IMR-90 (cell line): ENCODE data around the gene LRP6. TPM values are rescaled to one million over a fixed set of nuclear protein-coding genes. Genes with fewer than 3 reads are reported as not detected.

Source experiments
- ATAC-seq: fragments of 200-7000 bp; cut with Tn5 transposase; 2 replicates; pipeline ENCODE4 v1.9.1; 2020; ENCODE audit warnings: low read depth, mild to moderate bottlenecking, moderate library complexity
- BruUV-seq: library from RNA; stranded (reverse); fragments of 400-500 nt; replicated peaks from 2 replicates; lab custom pipeline; 2021; lab: Mats Ljungman, UMichigan
- CTCF ChIA-PET: fragments of 300-600 bp; formaldehyde crosslinking; extraction: SDS; loops from one replicate; lab custom pipeline; 2021; ENCODE audit warnings: antibody characterized with exemption; lab: Yijun Ruan, JAX
- POLR2A ChIA-PET: fragments of 300-600 bp; sonication (Branson Sonifier 250); formaldehyde crosslinking; loops from one replicate; lab custom pipeline; 2022; ENCODE audit warnings: antibody characterized with exemption; ENCODE audit not compliant: unreplicated experiment; lab: Charles Lee
- DNase-seq: peaks from one replicate; pipeline ENCODE4 v3.0.0; 2013
- H2AFZ ChIP-seq: replicated peaks from 2 replicates; pipeline ENCODE3; 2013; ENCODE audit warnings: low read length, mild to moderate bottlenecking; ENCODE audit not compliant: poor library complexity
- H2AK5ac ChIP-seq: 2 replicates; pipeline ENCODE4 v1.6.1; 2013; ENCODE audit warnings: low read depth, low read length, inconsistent platforms
- H2AK9ac ChIP-seq: replicated peaks from 2 replicates; pipeline ENCODE3; 2013; ENCODE audit warnings: mild to moderate bottlenecking, low read depth, low read length, moderate library complexity; ENCODE audit not compliant: poor library complexity
- H2BK120ac ChIP-seq: 2 replicates; pipeline ENCODE4 v1.6.1; 2013; ENCODE audit warnings: low read depth, low read length, inconsistent platforms
- H2BK15ac ChIP-seq: 3 replicates; pipeline ENCODE4 v1.6.1; 2013; ENCODE audit warnings: low read depth, low read length, inconsistent platforms
- H2BK20ac ChIP-seq: 2 replicates; pipeline ENCODE4 v1.6.1; 2013; ENCODE audit warnings: low read depth, mild to moderate bottlenecking, inconsistent platforms, low read length, moderate library complexity
- H2BK5ac ChIP-seq: 2 replicates; pipeline ENCODE4 v1.6.1; 2013; ENCODE audit warnings: mild to moderate bottlenecking, low read depth, low read length, inconsistent platforms; ENCODE audit not compliant: poor library complexity, severe bottlenecking
- H3K14ac ChIP-seq: replicated peaks from 2 replicates; pipeline ENCODE4 v1.6.1; 2013; ENCODE audit warnings: low read depth, low read length, inconsistent platforms
- H3K18ac ChIP-seq: 2 replicates; pipeline ENCODE4 v1.6.1; 2013; ENCODE audit warnings: low read depth, low read length, control low read depth
- H3K23ac ChIP-seq: 2 replicates; pipeline ENCODE4 v1.6.1; 2013; ENCODE audit warnings: low read depth, low read length, inconsistent platforms
- H3K27ac ChIP-seq: 2 replicates; pipeline ENCODE4 v1.5.1; 2013; ENCODE audit warnings: mild to moderate bottlenecking, control low read depth, low read length; ENCODE audit not compliant: insufficient read depth
- H3K27me3 ChIP-seq: 2 replicates; pipeline ENCODE4 v1.6.1; 2013; ENCODE audit warnings: low read length; ENCODE audit not compliant: control insufficient read depth, insufficient read depth
- H3K36me3 ChIP-seq: 2 replicates; pipeline ENCODE4 v1.6.1; 2013; ENCODE audit warnings: low read length, mixed read lengths; ENCODE audit not compliant: control insufficient read depth, insufficient read depth
- H3K4ac ChIP-seq: 2 replicates; pipeline ENCODE4 v1.6.1; 2013; ENCODE audit warnings: low read depth, low read length, inconsistent platforms
- H3K4me1 ChIP-seq: 2 replicates; pipeline ENCODE4 v1.6.1; 2013; ENCODE audit warnings: low read length, mixed read lengths; ENCODE audit not compliant: control insufficient read depth, insufficient read depth
- H3K4me2 ChIP-seq: 2 replicates; pipeline ENCODE4 v1.6.1; 2013; ENCODE audit warnings: low read depth, mild to moderate bottlenecking, control low read depth, low read length, moderate library complexity
- H3K4me3 ChIP-seq: 2 replicates; pipeline ENCODE4 v1.5.1; 2013; ENCODE audit warnings: low read depth, mild to moderate bottlenecking, control low read depth, low read length, moderate library complexity; ENCODE audit not compliant: insufficient read depth
- H3K56ac ChIP-seq: 2 replicates; pipeline ENCODE4 v1.6.1; 2013; ENCODE audit warnings: low read length, inconsistent platforms; ENCODE audit not compliant: insufficient read depth; ENCODE audit errors: extremely low read depth
- H3K79me1 ChIP-seq, 2 experiments: 2 replicates each; pipeline ENCODE4 v1.6.1; 2013; ENCODE audit warnings: low read length in 2 of 2, inconsistent platforms in 1 of 2, low read depth in 1 of 2
- H3K9ac ChIP-seq: 2 replicates; pipeline ENCODE4 v1.6.1; 2013; ENCODE audit warnings: low read depth, low read length, control low read depth
- H3K9me1 ChIP-seq: 2 replicates; pipeline ENCODE4 v1.6.1; 2013; ENCODE audit warnings: low read length, inconsistent platforms; ENCODE audit not compliant: insufficient read depth
- H3K9me3 ChIP-seq: 2 replicates; pipeline ENCODE4 v1.6.1; 2013; ENCODE audit warnings: low read length; ENCODE audit not compliant: control insufficient read depth, insufficient read depth
- H4K20me1 ChIP-seq: 2 replicates; pipeline ENCODE4 v1.6.1; 2013; ENCODE audit warnings: low read length, inconsistent platforms; ENCODE audit not compliant: insufficient read depth
- H4K5ac ChIP-seq: 2 replicates; pipeline ENCODE4 v1.6.1; 2013; ENCODE audit warnings: mild to moderate bottlenecking, low read depth, low read length, control low read depth
- H4K8ac ChIP-seq, 2 experiments: 2 replicates each; pipeline ENCODE4 v1.6.1; 2013; ENCODE audit warnings: low read depth in 2 of 2, low read length in 2 of 2, control low read depth in 1 of 2, inconsistent platforms in 1 of 2
- H4K91ac ChIP-seq: 2 replicates; pipeline ENCODE4 v1.6.1; 2013; ENCODE audit warnings: low read depth, low read length, inconsistent platforms; ENCODE audit not compliant: insufficient read depth
- BHLHE40 ChIP-seq: fragments of 150-350 bp; IDR thresholded peaks from 2 replicates; pipeline ENCODE4 v1.6.1; 2016; ENCODE audit warnings: mild to moderate bottlenecking, low read depth, low read length
- CHD1 ChIP-seq: IDR thresholded peaks from 2 replicates; pipeline ENCODE4 v1.6.1; 2012; ENCODE audit warnings: low read depth, low read length, improper control_type of control experiment
- CTCF ChIP-seq: conservative IDR thresholded peaks from 2 replicates; pipeline ENCODE4 v1.5.1; 2012; ENCODE audit warnings: mild to moderate bottlenecking, low read depth, low read length, improper control_type of control experiment
- ELK1 ChIP-seq: fragments of 150-350 bp; IDR thresholded peaks from 2 replicates; pipeline ENCODE4 v1.6.1; 2016; ENCODE audit warnings: low read depth, mild to moderate bottlenecking, low read length, moderate library complexity, borderline replicate concordance
- FOS ChIP-seq: fragments of 150-350 bp; IDR thresholded peaks from 2 replicates; pipeline ENCODE4 v1.6.1; 2016; ENCODE audit warnings: low read depth, low read length
- MAFK ChIP-seq: IDR thresholded peaks from 2 replicates; pipeline ENCODE4 v1.6.1; 2012; ENCODE audit warnings: low read depth, low read length, improper control_type of control experiment
- MAZ ChIP-seq: IDR thresholded peaks from 2 replicates; pipeline ENCODE4 v1.6.1; 2012; ENCODE audit warnings: low read depth, mild to moderate bottlenecking, low read length, improper control_type of control experiment, moderate library complexity, borderline replicate concordance
- MXI1 ChIP-seq: IDR thresholded peaks from 2 replicates; pipeline ENCODE4 v1.6.1; 2012; ENCODE audit warnings: low read depth, mild to moderate bottlenecking, low read length, moderate library complexity, borderline replicate concordance
- RCOR1 ChIP-seq: IDR thresholded peaks from 2 replicates; pipeline ENCODE4 v1.6.1; 2012; ENCODE audit warnings: mild to moderate bottlenecking, low read length, improper control_type of control experiment; ENCODE audit not compliant: insufficient replicate concordance
- RFX5 ChIP-seq: IDR thresholded peaks from 2 replicates; pipeline ENCODE4 v1.8.0; 2012; ENCODE audit warnings: low read depth, mild to moderate bottlenecking, low read length, moderate library complexity
- SMC3 ChIP-seq: fragments of 150-350 bp; IDR thresholded peaks from 2 replicates; pipeline ENCODE4 v1.6.1; 2016; ENCODE audit warnings: low read depth, mild to moderate bottlenecking, antibody characterized with exemption, low read length, moderate library complexity
- WGBS, 2 experiments: methylation state at CpG; one replicate each; pipeline versions ENCODE4 v1.1.5 to v1.1.7; 2013; ENCODE audit warnings: missing lambda C conversion rate in 2 of 2; ENCODE audit not compliant: insufficient read length in 1 of 2; ENCODE audit errors: extremely low coverage in 2 of 2; 5-methylcytosine and 5-hydroxymethylcytosine counted together
- dilution Hi-C: fragments of 300-500 bp; cut with HindIII; formaldehyde crosslinking; loops from one replicate; pipeline ENCODE4 v1.14.3; 2018; ENCODE audit warnings: low sequenced_read_pairs; ENCODE audit not compliant: unreplicated experiment
- in situ Hi-C: fragments of 300-500 bp; cut with MboI; formaldehyde crosslinking; loops from 3 replicates; pipeline ENCODE4 v1.14.3; 2019; ENCODE audit warnings: low sequenced_read_pairs, inconsistent platforms, mixed read lengths
- intact Hi-C: fragments of 100-400 bp; cut with micrococcal nuclease; formaldehyde crosslinking; loops from 2 replicates; pipeline ENCODE4 v1.10.0; 2022
- polyA plus RNA-seq, 3 experiments: library from polyadenylated mRNA; depleted of rRNA; stranded (reverse); fragments of >200 nt; gene quantifications; 2 replicates each; pipeline ENCODE4 v1.2.3, GENCODE V29; 2012; ENCODE audit warnings: low replicate concordance in 1 of 3
- total RNA-seq: library from RNA; depleted of rRNA; stranded (reverse); fragments of >200 nt; gene quantifications from 2 replicates; pipeline ENCODE4 v1.2.3, GENCODE V29; 2012
- TF ChIP-seq, protein P1 (sequence below): fragments of 150-350 bp; IDR thresholded peaks from 2 replicates; pipeline ENCODE4 v1.6.1; 2017; ENCODE audit warnings: mild to moderate bottlenecking, antibody characterized with exemption, low read length, low read depth

LRP6 gene
- total and polyA plus RNA-seq, 2 of the 4 experiments (the other 2 are of a cell fraction): 14.2 to 32.1 TPM

GRCh38 chr12:12088761-12089160 is 178.1 kb downstream of the LRP6 start:
- Histone ChIP-seq H4K20me1 (peaks cover 4% of the 10 kb centered on the region), H2AK9ac (no peak overlapping the region), H3K18ac (no peak overlapping the region), H4K8ac (no peak overlapping the region), H3K14ac (no peak overlapping the region), H3K23ac (no peak overlapping the region), H2AFZ (no peak overlapping the region), H2AK5ac (no peak overlapping the region), H3K4ac (no peak overlapping the region; the same call in 1 of the 2 replicates), H3K4me1 (peaks cover 8% of the 10 kb centered on the region), H3K9ac (no peak overlapping the region), H2BK120ac (no peak overlapping the region), H3K79me1 (no peaks in the 10 kb centered on the region), H3K9me3 (peaks cover 6% of the 10 kb centered on the region; the same call in 1 of the 2 replicates), H2BK5ac (no peak overlapping the region), H4K91ac (no peak overlapping the region), H4K5ac (no peak overlapping the region), H3K56ac (no peak overlapping the region), H3K27ac (no peak overlapping the region), H3K9me1 (peaks cover 14% of the 10 kb centered on the region), H2BK15ac (no peak overlapping the region), H3K4me2 (no peak overlapping the region), H2BK20ac (peak overlapping the region; percentile 22), H3K36me3 (no peaks in the 10 kb centered on the region), H3K4me3 (no peak overlapping the region), H3K27me3 (no peaks in the 10 kb centered on the region)
- CTCF ChIA-PET: interaction anchor here (0.6 kb wide), 1 partner anchor 31 kb away, joined by 4 read pairs; no protein-coding TSS in a partner anchor
- dilution Hi-C loops: no loop called here
- TF ChIP-seq SMC3: no peak
- no peak for TF ChIP-seq CTCF
- no peak for TF ChIP-seq MXI1
- TF ChIP-seq MAZ: no peak
- TF ChIP-seq CHD1: no peak
- no peak for TF ChIP-seq RFX5
- TF ChIP-seq ELK1: no peak
- no peak for TF ChIP-seq BHLHE40
- TF ChIP-seq, protein P1, sequence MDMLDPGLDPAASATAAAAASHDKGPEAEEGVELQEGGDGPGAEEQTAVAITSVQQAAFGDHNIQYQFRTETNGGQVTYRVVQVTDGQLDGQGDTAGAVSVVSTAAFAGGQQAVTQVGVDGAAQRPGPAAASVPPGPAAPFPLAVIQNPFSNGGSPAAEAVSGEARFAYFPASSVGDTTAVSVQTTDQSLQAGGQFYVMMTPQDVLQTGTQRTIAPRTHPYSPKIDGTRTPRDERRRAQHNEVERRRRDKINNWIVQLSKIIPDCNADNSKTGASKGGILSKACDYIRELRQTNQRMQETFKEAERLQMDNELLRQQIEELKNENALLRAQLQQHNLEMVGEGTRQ: no peak
- TF ChIP-seq MAFK: no peak
- TF ChIP-seq FOS: no peak
- TF ChIP-seq RCOR1: no peak
- WGBS, 2 experiments: 100% methylated on average over 1 of the region's 9 CpGs; no CpG with 5 or more reads in 1 of the 2 experiments
- in situ Hi-C loops: loop anchor here (10.0 kb wide), 1 partner anchor 246 kb away; no protein-coding TSS in a partner anchor
- POLR2A ChIA-PET: no interaction called here
- BruUV-seq: no TSS peak
- DNase-seq (no peak), ATAC-seq (no peak)
- intact Hi-C loops: no loop called here
